BJ (cell line): Measurements from ENCODE around the gene UBFD1. TPM values are rescaled to one million over a fixed set of nuclear protein-coding genes. Genes with fewer than 3 reads are reported as not detected.
"Not testable (repeated sequence)": the region's sequence is repeated elsewhere in the genome, so short reads cannot be mapped to it uniquely, and the experiment has no call there.

Experiments
- CTCF ChIA-PET: fragments of 350-600 bp; formaldehyde crosslinking; extraction: SDS; loops from one replicate; lab custom pipeline; 2021; ENCODE audit warnings: antibody characterized with exemption, inconsistent platforms; lab: Yijun Ruan, JAX
- POLR2A ChIA-PET: fragments of 300-600 bp; sonication (Branson Sonifier 250); formaldehyde crosslinking; extraction: SDS; loops from one replicate; lab custom pipeline; 2021; ENCODE audit warnings: antibody characterized with exemption; lab: Charles Lee
- DNase-seq: peaks from one replicate; pipeline ENCODE4 v3.0.0-alpha.2; 2011; ENCODE audit warnings: low read depth
- H3K27me3 ChIP-seq: 2 replicates; pipeline ENCODE4 v1.6.0; 2011; ENCODE audit warnings: low read length; ENCODE audit not compliant: control insufficient read depth, insufficient read depth
- H3K36me3 ChIP-seq: 2 replicates; pipeline ENCODE4 v1.5.1; 2011; ENCODE audit warnings: low read length; ENCODE audit not compliant: control insufficient read depth, insufficient read depth
- H3K4me3 ChIP-seq: 2 replicates; pipeline ENCODE4 v1.5.1; 2011; ENCODE audit warnings: low read depth, mild to moderate bottlenecking, control low read depth, low read length
- CTCF ChIP-seq: IDR thresholded peaks from 2 replicates; pipeline ENCODE4 v1.5.1; 2011; ENCODE audit warnings: low read depth, mild to moderate bottlenecking, control low read depth, inconsistent platforms, low read length, moderate library complexity; ENCODE audit not compliant: insufficient read depth
- polyA plus RNA-seq: library from polyadenylated mRNA; depleted of rRNA; stranded (reverse); fragments of >200 nt; gene quantifications from 2 replicates; pipeline ENCODE4 v1.2.3, GENCODE V29; 2011

The UBFD1 gene
- polyA plus RNA-seq, 1 experiment, result 61.4 TPM

GRCh38 chr16:23581764-23582163 lies 24.2 kb downstream of the UBFD1 start:
- Histone ChIP-seq H3K36me3 (peaks cover 15% of the 10 kb centered on the region), H3K27me3 (no peaks in the 10 kb centered on the region), H3K4me3 (no peak overlapping the region)
- POLR2A ChIA-PET, result no interaction called here
- CTCF ChIA-PET, result interaction anchor here (2.1 kb wide), 1 partner anchor 24 kb away, joined by 6 read pairs; the partner anchor contains the start of genes EARS2 and UBFD1
- no peak for TF ChIP-seq CTCF
- no peak for DNase-seq

- POLR2A ChIA-PET, result not testable (repeated sequence)
Observed at GRCh38 chr16:23583271-23583670, 25.7 kb downstream of the UBFD1 start.

GRCh38 chr16:23584186-23585076 lies 26.9 kb downstream of the UBFD1 start:
- Histone ChIP-seq H3K27me3 (no peaks in the 10 kb centered on the region), H3K4me3 (no peak overlapping the region), H3K36me3 (peaks cover 16% of the 10 kb centered on the region)
- no peak for TF ChIP-seq CTCF
- no peak for DNase-seq
- CTCF ChIA-PET, result interaction anchor here (1.5 kb wide), 1 partner anchor 12 kb away, joined by 3 read pairs; the partner anchor contains the start of gene NDUFAB1
- POLR2A ChIA-PET, result no interaction called here

More at GRCh38 chr16:23583271-23583670, 25.7 kb downstream of the UBFD1 start:
- H3K4me3 ChIP-seq, H3K27me3 ChIP-seq, CTCF ChIA-PET, DNase-seq: not testable (repeated sequence)
- peaks cover 16% of the 10 kb centered on the region for H3K36me3 ChIP-seq

- Histone ChIP-seq H3K4me3 (no peak overlapping the region), H3K36me3 (peaks cover 21% of the 10 kb centered on the region), H3K27me3 (no peaks in the 10 kb centered on the region)
- no peak for TF ChIP-seq CTCF
- peak; percentile 40 for DNase-seq
- ChIA-PET CTCF (interaction anchor here (1.2 kb wide), 1 partner anchor 9 kb away, joined by 4 read pairs; no protein-coding TSS in a partner anchor), POLR2A (no interaction called here)
Observed at GRCh38 chr16:23587726-23588125, 30.2 kb downstream of the UBFD1 start.

- Histone ChIP-seq H3K27me3 (no peaks in the 10 kb centered on the region), H3K4me3 (no peak overlapping the region), H3K36me3 (peaks cover 17% of the 10 kb centered on the region)
- no peak for TF ChIP-seq CTCF
- POLR2A ChIA-PET, result no interaction called here
- CTCF ChIA-PET, result interaction anchor here (1.1 kb wide), 1 partner anchor 21 kb away, joined by 3 read pairs; no protein-coding TSS in a partner anchor
- no peak for DNase-seq
Observed at GRCh38 chr16:23590181-23590580, 32.7 kb downstream of the UBFD1 start.
